NB4 (cell line): ENCODE results near the gene ADGRF4.

ENCODE experiments used
- CTCF ChIP-seq: IDR thresholded peaks from one replicate; pipeline ENCODE4 v1.5.1; 2012; ENCODE audit warnings: low read depth, low read length
- POLR2A ChIP-seq: IDR thresholded peaks from 2 replicates; pipeline ENCODE4 v1.6.1; 2011; ENCODE audit warnings: mild to moderate bottlenecking; ENCODE audit not compliant: insufficient read length; ENCODE audit errors: extremely low read depth
- TF ChIP-seq, protein P1 (sequence below): IDR thresholded peaks from 2 replicates; pipeline ENCODE4 v1.6.1; 2011; ENCODE audit warnings: low read depth, low read length

DNA sequence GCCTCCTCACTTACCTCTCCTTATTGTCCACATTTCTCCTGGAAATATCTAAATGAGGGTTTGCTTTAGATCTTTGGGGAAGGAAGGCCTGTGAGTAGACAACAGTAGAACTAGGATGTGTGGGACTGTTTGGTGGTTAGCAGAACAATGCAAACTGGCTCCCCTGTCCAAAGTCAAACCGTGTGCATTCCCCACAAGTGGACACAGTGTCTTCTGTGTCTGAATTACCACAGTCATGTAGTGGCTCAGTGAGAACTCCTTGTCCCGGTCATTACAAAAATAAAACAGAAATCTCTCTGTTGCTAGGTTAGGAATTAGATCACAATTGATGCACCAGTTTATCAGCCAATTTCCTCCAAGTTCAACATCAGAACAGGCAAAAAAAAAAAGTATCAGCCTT lies 455 bp upstream of the ADGRF4 start:
- TF ChIP-seq CTCF (no peak), POLR2A (no peak)
- TF ChIP-seq, protein P1, sequence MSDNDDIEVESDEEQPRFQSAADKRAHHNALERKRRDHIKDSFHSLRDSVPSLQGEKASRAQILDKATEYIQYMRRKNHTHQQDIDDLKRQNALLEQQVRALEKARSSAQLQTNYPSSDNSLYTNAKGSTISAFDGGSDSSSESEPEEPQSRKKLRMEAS: no peak
